ENCODE measurements around the gene HSBP1.

GRCh38 chr16:83862661-83863060 is 54.9 kb downstream of the HSBP1 start:
- TF ChIP-seq CTCF (IDR thresholded peaks at IDR 0.05) (no peak), ESRRA (CRISPR knock-in tag; IDR thresholded peaks at IDR 0.05; ENCODE audit: borderline replicate concordance) (no peak), ATF1 (CRISPR knock-in tag; IDR thresholded peaks at IDR 0.05) (no peak), ARID4B (CRISPR knock-in tag; IDR thresholded peaks at IDR 0.05; ENCODE audit: borderline replicate concordance) (no peak), ZMAT4 (CRISPR knock-in tag; IDR thresholded peaks at IDR 0.05) (no peak), STAT6 (CRISPR knock-in tag; conservative IDR thresholded peaks at IDR 0.05; ENCODE audit: low read depth) (no peak), HMGXB4 (CRISPR knock-in tag; IDR thresholded peaks at IDR 0.05) (no peak), NFATC4 (CRISPR knock-in tag; IDR thresholded peaks at IDR 0.05) (no peak), NR1H2 (CRISPR knock-in tag; IDR thresholded peaks at IDR 0.05) (no peak), NFE2L1 (CRISPR knock-in tag; IDR thresholded peaks at IDR 0.05) (no peak), AFF4 (CRISPR knock-in tag; IDR thresholded peaks at IDR 0.05; ENCODE audit: borderline replicate concordance) (no peak), RELA (CRISPR knock-in tag; IDR thresholded peaks at IDR 0.05; ENCODE audit: borderline replicate concordance) (no peak), ZNF138 (CRISPR knock-in tag; conservative IDR thresholded peaks at IDR 0.05) (no peak), E2F4 (CRISPR knock-in tag; IDR thresholded peaks at IDR 0.05; ENCODE audit: borderline replicate concordance, low read depth) (no peak)

All from WTC11 (cell line).